ENCODE data around the gene APOA4. TPM values are rescaled to one million over a fixed set of nuclear protein-coding genes. Genes with fewer than 3 reads are reported as not detected.

The APOA4 gene
- polyA plus RNA-seq, 1 donor from 2014 or later, result not detected

DNA sequence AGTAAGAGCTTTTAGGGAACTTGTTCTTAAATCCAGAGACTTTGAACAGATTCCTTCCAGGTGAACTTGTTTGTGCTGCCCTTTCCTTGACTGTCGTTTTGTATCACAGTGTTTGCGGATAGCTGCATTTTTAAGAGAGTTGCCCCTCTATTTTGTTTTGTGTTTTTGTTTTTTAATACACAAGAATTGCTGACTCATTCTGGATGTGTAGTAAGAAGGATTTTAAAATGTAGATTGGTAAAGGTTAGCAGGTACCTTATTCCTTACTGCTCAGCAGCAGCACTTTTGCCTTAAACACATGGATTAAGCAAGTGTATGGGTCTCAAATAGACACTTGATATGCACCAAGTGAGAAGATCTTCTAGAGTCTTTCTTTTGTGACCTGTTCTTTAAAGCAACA lies 22.5 kb downstream of the APOA4 start:
- Histone ChIP-seq H3K79me2 (replicated peaks; ENCODE audit: insufficient read depth, low read length) (no peaks in the 10 kb centered on the region), H3K9me3 (ENCODE audit: low read length) (no peaks in the 10 kb centered on the region), H3K4me3 (ENCODE audit: low read length) (no peak overlapping the region), H3K9me2 (ENCODE audit: insufficient read depth, low read length) (no peaks in the 10 kb centered on the region), H2AFZ (ENCODE audit: low read depth, low read length) (no peak overlapping the region), H3K9ac (ENCODE audit: low read length) (no peak overlapping the region), H3K4me2 (ENCODE audit: low read length) (no peak overlapping the region), H3F3A (ENCODE audit: insufficient read depth, low read length, poor library complexity, severe bottlenecking) (no peaks in the 10 kb centered on the region), H3K27ac (ENCODE audit: low read length) (no peak overlapping the region), H3K27me3 (ENCODE audit: insufficient read depth, low read depth, low read length) (no peaks in the 10 kb centered on the region), H3K36me3 (ENCODE audit: insufficient read depth, low read length) (no peaks in the 10 kb centered on the region), H4K20me1 (ENCODE audit: insufficient read depth) (no peaks in the 10 kb centered on the region)
- TF ChIP-seq TAF1 (IDR thresholded peaks at IDR 0.05; ENCODE audit: low read depth), result no peak
- TF ChIP-seq POLR2AphosphoS5 (IDR thresholded peaks at IDR 0.05), result no peak
- TF ChIP-seq MXI1 (conservative IDR thresholded peaks at IDR 0.05; ENCODE audit: poor library complexity, severe bottlenecking), result no peak
- TF ChIP-seq RAD21 (conservative IDR thresholded peaks at IDR 0.05), result no peak
- TF ChIP-seq, protein P1, sequence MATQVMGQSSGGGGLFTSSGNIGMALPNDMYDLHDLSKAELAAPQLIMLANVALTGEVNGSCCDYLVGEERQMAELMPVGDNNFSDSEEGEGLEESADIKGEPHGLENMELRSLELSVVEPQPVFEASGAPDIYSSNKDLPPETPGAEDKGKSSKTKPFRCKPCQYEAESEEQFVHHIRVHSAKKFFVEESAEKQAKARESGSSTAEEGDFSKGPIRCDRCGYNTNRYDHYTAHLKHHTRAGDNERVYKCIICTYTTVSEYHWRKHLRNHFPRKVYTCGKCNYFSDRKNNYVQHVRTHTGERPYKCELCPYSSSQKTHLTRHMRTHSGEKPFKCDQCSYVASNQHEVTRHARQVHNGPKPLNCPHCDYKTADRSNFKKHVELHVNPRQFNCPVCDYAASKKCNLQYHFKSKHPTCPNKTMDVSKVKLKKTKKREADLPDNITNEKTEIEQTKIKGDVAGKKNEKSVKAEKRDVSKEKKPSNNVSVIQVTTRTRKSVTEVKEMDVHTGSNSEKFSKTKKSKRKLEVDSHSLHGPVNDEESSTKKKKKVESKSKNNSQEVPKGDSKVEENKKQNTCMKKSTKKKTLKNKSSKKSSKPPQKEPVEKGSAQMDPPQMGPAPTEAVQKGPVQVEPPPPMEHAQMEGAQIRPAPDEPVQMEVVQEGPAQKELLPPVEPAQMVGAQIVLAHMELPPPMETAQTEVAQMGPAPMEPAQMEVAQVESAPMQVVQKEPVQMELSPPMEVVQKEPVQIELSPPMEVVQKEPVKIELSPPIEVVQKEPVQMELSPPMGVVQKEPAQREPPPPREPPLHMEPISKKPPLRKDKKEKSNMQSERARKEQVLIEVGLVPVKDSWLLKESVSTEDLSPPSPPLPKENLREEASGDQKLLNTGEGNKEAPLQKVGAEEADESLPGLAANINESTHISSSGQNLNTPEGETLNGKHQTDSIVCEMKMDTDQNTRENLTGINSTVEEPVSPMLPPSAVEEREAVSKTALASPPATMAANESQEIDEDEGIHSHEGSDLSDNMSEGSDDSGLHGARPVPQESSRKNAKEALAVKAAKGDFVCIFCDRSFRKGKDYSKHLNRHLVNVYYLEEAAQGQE (IDR thresholded peaks at IDR 0.05; ENCODE audit: borderline replicate concordance), result no peak
- TF ChIP-seq EZH2 (IDR thresholded peaks at IDR 0.05; ENCODE audit: borderline replicate concordance, insufficient read depth, low read length, poor library complexity, severe bottlenecking), result no peak
- TF ChIP-seq EP300 (conservative IDR thresholded peaks at IDR 0.05; ENCODE audit: poor library complexity, severe bottlenecking), result no peak
- TF ChIP-seq, protein P2, sequence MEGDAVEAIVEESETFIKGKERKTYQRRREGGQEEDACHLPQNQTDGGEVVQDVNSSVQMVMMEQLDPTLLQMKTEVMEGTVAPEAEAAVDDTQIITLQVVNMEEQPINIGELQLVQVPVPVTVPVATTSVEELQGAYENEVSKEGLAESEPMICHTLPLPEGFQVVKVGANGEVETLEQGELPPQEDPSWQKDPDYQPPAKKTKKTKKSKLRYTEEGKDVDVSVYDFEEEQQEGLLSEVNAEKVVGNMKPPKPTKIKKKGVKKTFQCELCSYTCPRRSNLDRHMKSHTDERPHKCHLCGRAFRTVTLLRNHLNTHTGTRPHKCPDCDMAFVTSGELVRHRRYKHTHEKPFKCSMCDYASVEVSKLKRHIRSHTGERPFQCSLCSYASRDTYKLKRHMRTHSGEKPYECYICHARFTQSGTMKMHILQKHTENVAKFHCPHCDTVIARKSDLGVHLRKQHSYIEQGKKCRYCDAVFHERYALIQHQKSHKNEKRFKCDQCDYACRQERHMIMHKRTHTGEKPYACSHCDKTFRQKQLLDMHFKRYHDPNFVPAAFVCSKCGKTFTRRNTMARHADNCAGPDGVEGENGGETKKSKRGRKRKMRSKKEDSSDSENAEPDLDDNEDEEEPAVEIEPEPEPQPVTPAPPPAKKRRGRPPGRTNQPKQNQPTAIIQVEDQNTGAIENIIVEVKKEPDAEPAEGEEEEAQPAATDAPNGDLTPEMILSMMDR (IDR thresholded peaks at IDR 0.05; ENCODE audit: poor library complexity, severe bottlenecking), result no peak
- TF ChIP-seq SMC3 (conservative IDR thresholded peaks at IDR 0.05; ENCODE audit: poor library complexity), result no peak

DNA sequence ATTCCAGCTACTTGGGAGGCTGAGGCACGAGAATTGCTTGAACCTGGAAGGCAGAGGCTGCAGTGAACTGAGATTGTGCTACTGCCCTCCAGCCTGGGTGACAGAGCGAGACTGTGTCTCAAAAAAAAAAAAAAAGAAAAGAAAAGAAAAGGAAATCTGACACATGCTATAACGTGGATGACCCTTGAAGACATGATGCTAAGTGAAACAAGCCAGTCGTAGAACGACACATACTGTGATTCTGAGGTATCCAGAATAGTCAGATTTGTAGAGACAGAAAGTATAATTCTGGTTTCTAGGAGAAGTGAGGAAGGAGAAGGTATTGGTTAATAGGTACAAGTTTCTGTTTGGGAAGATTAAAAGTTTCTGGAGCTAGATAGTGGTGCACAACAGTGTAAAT lies 24.7 kb downstream of the APOA4 start:
- H2AFZ ChIP-seq (ENCODE audit: low read depth, low read length), result no peak overlapping the region
- H3K27ac ChIP-seq (ENCODE audit: low read length), result no peak overlapping the region
- no peaks in the 10 kb centered on the region for H3K9me2 ChIP-seq (ENCODE audit: insufficient read depth, low read length)
- no peaks in the 10 kb centered on the region for H3K9me3 ChIP-seq (ENCODE audit: low read length)
- H3K27me3 ChIP-seq (ENCODE audit: insufficient read depth, low read depth, low read length), result no peaks in the 10 kb centered on the region
- no peak overlapping the region for H3K4me2 ChIP-seq (ENCODE audit: low read length)
- H3F3A ChIP-seq (ENCODE audit: insufficient read depth, low read length, poor library complexity, severe bottlenecking), result no peaks in the 10 kb centered on the region
- H3K9ac ChIP-seq (ENCODE audit: low read length), result no peak overlapping the region
- no peaks in the 10 kb centered on the region for H3K79me2 ChIP-seq (replicated peaks; ENCODE audit: insufficient read depth, low read length)
- no peaks in the 10 kb centered on the region for H3K36me3 ChIP-seq (ENCODE audit: insufficient read depth, low read length)
- H3K4me3 ChIP-seq (ENCODE audit: low read length), result no peak overlapping the region
- TF ChIP-seq RAD21 (conservative IDR thresholded peaks at IDR 0.05) (no peak), EZH2 (IDR thresholded peaks at IDR 0.05; ENCODE audit: borderline replicate concordance, insufficient read depth, low read length, poor library complexity, severe bottlenecking) (no peak), EP300 (conservative IDR thresholded peaks at IDR 0.05; ENCODE audit: poor library complexity, severe bottlenecking) (no peak), POLR2AphosphoS5 (IDR thresholded peaks at IDR 0.05) (no peak), SMC3 (conservative IDR thresholded peaks at IDR 0.05; ENCODE audit: poor library complexity) (no peak), TAF1 (IDR thresholded peaks at IDR 0.05; ENCODE audit: low read depth) (no peak), MXI1 (conservative IDR thresholded peaks at IDR 0.05; ENCODE audit: poor library complexity, severe bottlenecking) (no peak)
- TF ChIP-seq, protein P1 (IDR thresholded peaks at IDR 0.05; ENCODE audit: borderline replicate concordance), result no peak
- TF ChIP-seq, protein P2 (IDR thresholded peaks at IDR 0.05; ENCODE audit: poor library complexity, severe bottlenecking), result no peak
- H4K20me1 ChIP-seq (ENCODE audit: insufficient read depth), result no peaks in the 10 kb centered on the region
